HCT116 (cell line): ENCODE data around the gene FAM237B. TPM values are rescaled to one million over a fixed set of nuclear protein-coding genes. Genes with fewer than 3 reads are reported as not detected.

Source experiments
- ATAC-seq: fragments of 200-7000 bp; cut with Tn5 transposase; 2 replicates; pipeline ENCODE4 v1.9.1; 2020; ENCODE audit warnings: mild to moderate bottlenecking, moderate library complexity
- BruUV-seq: library from RNA; stranded (reverse); fragments of 400-500 nt; replicated peaks from 2 replicates; lab custom pipeline; 2021; lab: Mats Ljungman, UMichigan
- CTCF ChIA-PET: fragments of 300-600 bp; sonication (Branson Sonifier 250); formaldehyde crosslinking; loops from one replicate; lab custom pipeline; 2021; ENCODE audit warnings: antibody characterized with exemption; lab: Charles Lee
- POLR2A ChIA-PET: fragments of 300-600, 350-600 bp; sonication (Branson Sonifier 250); formaldehyde crosslinking; loops from one replicate; lab custom pipeline; 2021; ENCODE audit warnings: antibody characterized with exemption; lab: Charles Lee
- RAD21 ChIA-PET, 2 experiments: fragments of 300-600 bp; sonication (Branson Sonifier 250); formaldehyde crosslinking; loops; one replicate each; lab custom pipeline; 2023; ENCODE audit warnings: low total read pairs in 2 of 2; ENCODE audit not compliant: uncharacterized antibody in 2 of 2, unreplicated experiment in 2 of 2, low non-redundant PET in 1 of 2; lab: Charles Lee
- DNase-seq: peaks from one replicate; pipeline ENCODE4 v3.0.0-alpha.2; 2010; ENCODE audit warnings: low read depth, low spot score
- H2AFZ ChIP-seq: fragments of 200-600 bp; shearing (Covaris generic), sonication (generic); 2 replicates; pipeline ENCODE4 v1.6.1; 2017; ENCODE audit warnings: low read depth, mixed run types, mixed read lengths, antibody characterized with exemption, low read length; ENCODE audit not compliant: poor library complexity, severe bottlenecking
- H3K27ac ChIP-seq: 2 replicates; pipeline ENCODE4 v1.5.1; 2012; ENCODE audit warnings: low read depth, low read length
- H3K27me3 ChIP-seq: fragments of 200-600 bp; sonication (generic); 2 replicates; pipeline ENCODE4 v1.6.1; 2016; ENCODE audit warnings: mixed run types, low read length, mixed read lengths; ENCODE audit not compliant: insufficient read depth
- H3K36me3 ChIP-seq, 2 experiments: fragments of 200-500 bp in 1 of 2; fragments of 200-600 bp in 1 of 2; sonication (Bioruptor generic) in 1 of 2; sonication (generic) in 1 of 2; 2 replicates each; pipeline versions ENCODE4 v1.5.1 to v1.6.1; 2014 to 2016; ENCODE audit warnings: low read length in 2 of 2, inconsistent platforms in 1 of 2, mixed read lengths in 1 of 2, mixed run types in 1 of 2; ENCODE audit not compliant: insufficient read depth in 2 of 2, control insufficient read depth in 1 of 2
- H3K4me1 ChIP-seq, 2 experiments: fragments of 200-600 bp in 1 of 2; sonication (generic) in 1 of 2; 2 replicates each; pipeline versions ENCODE4 v1.5.1 to v1.6.1; 2012 to 2017; ENCODE audit warnings: low read length in 2 of 2, inconsistent platforms in 1 of 2, mild to moderate bottlenecking in 1 of 2, mixed read lengths in 1 of 2, mixed run types in 1 of 2, moderate library complexity in 1 of 2; ENCODE audit not compliant: insufficient read depth in 2 of 2, control insufficient read depth in 1 of 2
- H3K4me2 ChIP-seq: fragments of 200-600 bp; sonication (generic); 2 replicates; pipeline ENCODE4 v1.6.1; 2017; ENCODE audit warnings: mixed run types, low read length, mixed read lengths
- H3K4me3 ChIP-seq, 2 experiments: fragments of 200-600 bp in 1 of 2; sonication (generic) in 1 of 2; replicated peaks in 1 of 2; 2 replicates each; pipeline ENCODE4 v1.5.1; 2011 to 2016; ENCODE audit warnings: low read length in 2 of 2, control low read depth in 1 of 2, low read depth in 1 of 2, mild to moderate bottlenecking in 1 of 2, mixed read lengths in 1 of 2, mixed run types in 1 of 2
- H3K79me2 ChIP-seq: fragments of 200-600 bp; sonication (generic); 2 replicates; pipeline ENCODE4 v1.6.1; 2017; ENCODE audit warnings: mild to moderate bottlenecking, mixed run types, low read length, moderate library complexity, mixed read lengths; ENCODE audit not compliant: insufficient read depth
- H3K9ac ChIP-seq: fragments of 200-600 bp; sonication (generic); 2 replicates; pipeline ENCODE4 v1.6.1; 2016; ENCODE audit warnings: low read length, mixed read lengths
- H3K9me2 ChIP-seq: fragments of 200-600 bp; sonication (generic), shearing (Covaris generic); 2 replicates; pipeline ENCODE4 v1.6.1; 2017; ENCODE audit warnings: mixed run types, mild to moderate bottlenecking, moderate library complexity; ENCODE audit not compliant: insufficient read depth
- H3K9me3 ChIP-seq, 2 experiments: fragments of 200-500 bp in 1 of 2; fragments of 200-600 bp in 1 of 2; sonication (Bioruptor generic) in 1 of 2; sonication (generic) in 1 of 2; 2 replicates each; pipeline ENCODE4 v1.6.1; 2014 to 2017; ENCODE audit warnings: low read length in 2 of 2, mixed read lengths in 2 of 2, inconsistent platforms in 1 of 2, low read depth in 1 of 2, mild to moderate bottlenecking in 1 of 2, mixed run types in 1 of 2, moderate library complexity in 1 of 2; ENCODE audit not compliant: control insufficient read depth in 1 of 2, insufficient read depth in 1 of 2
- H4K20me1 ChIP-seq: fragments of 200-600 bp; sonication (generic), shearing (Covaris generic); 2 replicates; pipeline ENCODE4 v1.6.1; 2017; ENCODE audit warnings: mixed run types, mild to moderate bottlenecking, moderate library complexity; ENCODE audit not compliant: insufficient read depth
- EZH2 ChIP-seq: fragments of 200-600 bp; sonication (generic); IDR thresholded peaks from 2 replicates; pipeline ENCODE4 v1.6.1; 2017; ENCODE audit warnings: antibody characterized with exemption, mixed run types
- EZH2phosphoT487 ChIP-seq: fragments of 200-600 bp; IDR thresholded peaks from 2 replicates; pipeline ENCODE4 v1.6.1; 2018; ENCODE audit warnings: antibody characterized with exemption, borderline replicate concordance
- POLR2A ChIP-seq: IDR thresholded peaks from 2 replicates; pipeline ENCODE4 v1.7.0; 2011; ENCODE audit warnings: borderline replicate concordance; ENCODE audit not compliant: insufficient read depth, insufficient read length; ENCODE audit errors: extremely low read depth
- RAD21 ChIP-seq: IDR thresholded peaks from 2 replicates; pipeline ENCODE4 v1.6.1; 2012; ENCODE audit warnings: low read depth, mild to moderate bottlenecking
- SIN3A ChIP-seq: IDR thresholded peaks from 2 replicates; pipeline ENCODE4 v1.6.1; 2012; ENCODE audit warnings: low read depth
- ZNF274 ChIP-seq: fragments of 200-500 bp; sonication (Bioruptor generic); IDR thresholded peaks from 2 replicates; pipeline ENCODE4 v1.6.1; 2014; ENCODE audit warnings: mild to moderate bottlenecking, low read depth, low read length, inconsistent platforms
- intact Hi-C: fragments of 100-400 bp; cut with micrococcal nuclease; formaldehyde crosslinking; loops from 2 replicates; pipeline ENCODE4 v1.10.0; 2022
- total RNA-seq: library from RNA; stranded (reverse); gene quantifications from one replicate; pipeline ENCODE4 v1.2.1, GENCODE V29; 2021; ENCODE audit not compliant: unreplicated experiment
- TF ChIP-seq, protein P1 (sequence below): IDR thresholded peaks from 2 replicates; pipeline ENCODE4 v1.6.1; 2012; ENCODE audit warnings: low read depth
- TF ChIP-seq, protein P2 (sequence below), 3 experiments: fragments of 200-600 bp in 1 of 3; sonication (generic) in 1 of 3; IDR thresholded peaks in 2 of 3; conservative IDR thresholded peaks in 1 of 3; 2 replicates each; pipeline ENCODE4 v1.5.1; 2012 to 2017; ENCODE audit warnings: low read depth in 2 of 3, low read length in 2 of 3, antibody characterized with exemption in 1 of 3, borderline replicate concordance in 1 of 3, control low read depth in 1 of 3, mild to moderate bottlenecking in 1 of 3, mixed read lengths in 1 of 3, mixed run types in 1 of 3, moderate library complexity in 1 of 3; ENCODE audit not compliant: insufficient read depth in 1 of 3

The FAM237B gene
- total RNA-seq, 1 experiment from 2014 or later = not detected

DNA sequence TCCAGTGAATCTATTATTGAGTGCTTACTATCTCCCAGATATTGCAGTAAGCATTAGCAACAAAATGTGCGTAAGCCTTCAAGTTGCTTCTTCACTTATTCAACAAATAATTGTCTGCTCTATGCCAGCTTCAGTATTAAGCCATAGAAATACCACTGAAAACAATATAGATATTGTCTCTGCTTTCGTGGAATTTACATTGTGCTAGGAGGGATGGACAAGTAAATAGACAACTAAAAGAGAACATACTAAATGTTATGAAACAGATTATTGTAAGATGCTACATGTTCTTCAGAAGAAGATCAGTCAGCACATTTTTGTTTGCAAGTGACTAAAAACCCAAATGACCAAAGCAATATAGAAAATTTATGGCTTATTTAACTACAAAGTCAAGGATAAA lies 48.9 kb downstream of the FAM237B start:
- intact Hi-C loops = no loop called here
- Histone ChIP-seq H3K4me3 (no peak overlapping the region), H3K4me2 (no peak overlapping the region), H3K27ac (no peak overlapping the region), H3K27me3 (no peaks in the 10 kb centered on the region), H3K4me1 (no peaks in the 10 kb centered on the region), H3K36me3 (no peaks in the 10 kb centered on the region), H3K9ac (no peak overlapping the region), H2AFZ (no peak overlapping the region), H3K79me2 (no peaks in the 10 kb centered on the region), H3K9me2 (no peaks in the 10 kb centered on the region), H3K9me3 (no peaks in the 10 kb centered on the region), H4K20me1 (no peaks in the 10 kb centered on the region)
- no TSS peak for BruUV-seq
- ChIA-PET POLR2A (no interaction called here), CTCF (no interaction called here), RAD21 (no interaction called here)
- TF ChIP-seq ZNF274 (no peak), RAD21 (no peak), SIN3A (no peak), EZH2phosphoT487 (no peak), POLR2A (no peak), EZH2 (no peak)
- TF ChIP-seq, protein P1, sequence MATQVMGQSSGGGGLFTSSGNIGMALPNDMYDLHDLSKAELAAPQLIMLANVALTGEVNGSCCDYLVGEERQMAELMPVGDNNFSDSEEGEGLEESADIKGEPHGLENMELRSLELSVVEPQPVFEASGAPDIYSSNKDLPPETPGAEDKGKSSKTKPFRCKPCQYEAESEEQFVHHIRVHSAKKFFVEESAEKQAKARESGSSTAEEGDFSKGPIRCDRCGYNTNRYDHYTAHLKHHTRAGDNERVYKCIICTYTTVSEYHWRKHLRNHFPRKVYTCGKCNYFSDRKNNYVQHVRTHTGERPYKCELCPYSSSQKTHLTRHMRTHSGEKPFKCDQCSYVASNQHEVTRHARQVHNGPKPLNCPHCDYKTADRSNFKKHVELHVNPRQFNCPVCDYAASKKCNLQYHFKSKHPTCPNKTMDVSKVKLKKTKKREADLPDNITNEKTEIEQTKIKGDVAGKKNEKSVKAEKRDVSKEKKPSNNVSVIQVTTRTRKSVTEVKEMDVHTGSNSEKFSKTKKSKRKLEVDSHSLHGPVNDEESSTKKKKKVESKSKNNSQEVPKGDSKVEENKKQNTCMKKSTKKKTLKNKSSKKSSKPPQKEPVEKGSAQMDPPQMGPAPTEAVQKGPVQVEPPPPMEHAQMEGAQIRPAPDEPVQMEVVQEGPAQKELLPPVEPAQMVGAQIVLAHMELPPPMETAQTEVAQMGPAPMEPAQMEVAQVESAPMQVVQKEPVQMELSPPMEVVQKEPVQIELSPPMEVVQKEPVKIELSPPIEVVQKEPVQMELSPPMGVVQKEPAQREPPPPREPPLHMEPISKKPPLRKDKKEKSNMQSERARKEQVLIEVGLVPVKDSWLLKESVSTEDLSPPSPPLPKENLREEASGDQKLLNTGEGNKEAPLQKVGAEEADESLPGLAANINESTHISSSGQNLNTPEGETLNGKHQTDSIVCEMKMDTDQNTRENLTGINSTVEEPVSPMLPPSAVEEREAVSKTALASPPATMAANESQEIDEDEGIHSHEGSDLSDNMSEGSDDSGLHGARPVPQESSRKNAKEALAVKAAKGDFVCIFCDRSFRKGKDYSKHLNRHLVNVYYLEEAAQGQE = no peak
- TF ChIP-seq, protein P2, sequence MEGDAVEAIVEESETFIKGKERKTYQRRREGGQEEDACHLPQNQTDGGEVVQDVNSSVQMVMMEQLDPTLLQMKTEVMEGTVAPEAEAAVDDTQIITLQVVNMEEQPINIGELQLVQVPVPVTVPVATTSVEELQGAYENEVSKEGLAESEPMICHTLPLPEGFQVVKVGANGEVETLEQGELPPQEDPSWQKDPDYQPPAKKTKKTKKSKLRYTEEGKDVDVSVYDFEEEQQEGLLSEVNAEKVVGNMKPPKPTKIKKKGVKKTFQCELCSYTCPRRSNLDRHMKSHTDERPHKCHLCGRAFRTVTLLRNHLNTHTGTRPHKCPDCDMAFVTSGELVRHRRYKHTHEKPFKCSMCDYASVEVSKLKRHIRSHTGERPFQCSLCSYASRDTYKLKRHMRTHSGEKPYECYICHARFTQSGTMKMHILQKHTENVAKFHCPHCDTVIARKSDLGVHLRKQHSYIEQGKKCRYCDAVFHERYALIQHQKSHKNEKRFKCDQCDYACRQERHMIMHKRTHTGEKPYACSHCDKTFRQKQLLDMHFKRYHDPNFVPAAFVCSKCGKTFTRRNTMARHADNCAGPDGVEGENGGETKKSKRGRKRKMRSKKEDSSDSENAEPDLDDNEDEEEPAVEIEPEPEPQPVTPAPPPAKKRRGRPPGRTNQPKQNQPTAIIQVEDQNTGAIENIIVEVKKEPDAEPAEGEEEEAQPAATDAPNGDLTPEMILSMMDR (IDR thresholded peaks at IDR 0.05 in 2 of 3, conservative IDR thresholded peaks at IDR 0.05 in 1 of 3; ENCODE audit: borderline replicate concordance in 1 of 3, insufficient read depth in 1 of 3, low read depth in 2 of 3, low read length in 2 of 3) = no peak
- DNase-seq (no peak), ATAC-seq (no peak)
